ENCODE results near the gene HEPACAM. TPM values are rescaled to one million over a fixed set of nuclear protein-coding genes. Genes with fewer than 3 reads are reported as not detected.
"Not testable (repeated sequence)": the region's sequence is repeated elsewhere in the genome, so short reads cannot be mapped to it uniquely, and the experiment has no call there.

Gene HEPACAM, protein sequence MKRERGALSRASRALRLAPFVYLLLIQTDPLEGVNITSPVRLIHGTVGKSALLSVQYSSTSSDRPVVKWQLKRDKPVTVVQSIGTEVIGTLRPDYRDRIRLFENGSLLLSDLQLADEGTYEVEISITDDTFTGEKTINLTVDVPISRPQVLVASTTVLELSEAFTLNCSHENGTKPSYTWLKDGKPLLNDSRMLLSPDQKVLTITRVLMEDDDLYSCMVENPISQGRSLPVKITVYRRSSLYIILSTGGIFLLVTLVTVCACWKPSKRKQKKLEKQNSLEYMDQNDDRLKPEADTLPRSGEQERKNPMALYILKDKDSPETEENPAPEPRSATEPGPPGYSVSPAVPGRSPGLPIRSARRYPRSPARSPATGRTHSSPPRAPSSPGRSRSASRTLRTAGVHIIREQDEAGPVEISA
- total RNA-seq = not detected

DNA sequence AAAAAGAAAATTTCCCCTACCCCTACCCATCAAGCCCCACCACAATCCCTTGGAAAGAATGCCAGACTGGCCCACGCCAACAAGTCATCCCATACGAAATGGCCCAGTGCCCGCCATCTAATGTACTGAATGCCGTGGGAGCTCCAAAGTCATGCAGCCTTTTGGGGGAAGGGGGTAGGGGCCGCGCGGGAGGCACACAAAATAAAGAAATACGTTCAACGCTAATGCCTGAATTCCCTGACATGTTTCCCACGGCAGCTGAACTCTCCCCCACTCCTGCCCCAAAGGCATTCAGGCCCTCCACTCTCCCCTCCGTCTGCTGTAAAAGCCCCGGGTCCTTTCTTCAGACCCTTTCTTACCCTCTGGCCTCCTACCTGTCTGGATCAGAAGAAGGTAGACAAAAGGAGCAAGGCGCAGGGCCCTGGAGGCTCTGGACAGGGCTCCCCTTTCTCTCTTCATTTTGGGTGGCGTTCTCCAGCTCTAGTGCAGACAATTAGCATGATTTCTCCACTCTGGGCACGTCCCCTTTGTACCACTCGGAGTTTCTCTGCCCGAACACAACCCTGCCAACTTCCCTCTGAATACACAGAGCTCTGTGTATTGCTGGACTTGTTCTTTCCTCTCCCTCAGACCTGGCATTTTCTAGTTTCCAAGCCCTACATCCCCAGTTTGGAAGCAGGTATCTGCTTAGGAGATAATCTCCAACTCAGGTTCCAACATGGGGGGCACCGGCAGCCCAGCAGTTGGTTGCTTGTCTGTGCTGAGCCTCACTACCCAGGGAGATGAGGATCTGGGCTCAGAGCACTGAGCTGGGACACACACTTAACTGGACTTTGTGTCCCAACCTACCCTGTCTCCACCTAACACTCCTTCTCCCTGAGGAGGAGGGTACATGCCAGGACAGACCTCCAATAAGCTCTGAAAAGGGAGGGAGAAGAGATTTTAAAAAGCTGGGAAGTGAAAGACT is at the start of gene HEPACAM:
TSS of gene HEPACAM (minus strand) at position 500 of the 967 bp plus-strand sequence. CDS start at position 459, 41 bp downstream.
- Mint-ChIP-seq H3K27me3 (peaks cover 8% of the 10 kb centered on the region), H3K36me3 (no peaks in the 10 kb centered on the region), H3K4me3 (no peak within 1 kb of the TSS), H3K4me1 (peaks cover 4% of the 10 kb centered on the region), H3K27ac (no peak within 1 kb of the TSS), H3K9me3 (no peaks in the 10 kb centered on the region)
- POLR2A ChIA-PET = interaction anchor here (1.1 to 1.6 kb wide), 2 partner anchors 18 kb away, joined by 3 to 6 read pairs; partner anchors contain the start of gene CCDC15
- no peak for DNase-seq
- no peak for ATAC-seq (ENCODE audit: low read depth)

DNA sequence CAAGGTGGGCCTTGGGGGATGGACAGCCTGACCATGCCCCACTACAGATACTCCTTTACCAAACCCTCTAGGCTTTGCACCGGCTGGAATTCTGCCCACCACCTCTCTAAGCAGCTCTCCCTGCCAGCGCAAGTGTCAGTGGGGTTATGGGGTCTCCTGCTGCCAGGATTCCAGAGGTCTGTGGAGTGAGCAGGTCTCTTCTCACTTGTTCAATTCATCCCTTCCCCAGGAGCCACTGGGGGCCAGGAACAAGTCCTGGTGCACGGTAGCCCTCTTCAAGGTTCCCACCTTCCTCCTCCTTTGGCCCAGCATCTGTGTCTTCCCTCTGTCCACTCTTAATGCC is 48.6 kb upstream of the HEPACAM start:
- H3K27me3 Mint-ChIP-seq = no peaks in the 10 kb centered on the region
- H3K4me3 Mint-ChIP-seq = no peak overlapping the region
- no peak overlapping the region for H3K27ac Mint-ChIP-seq
- ATAC-seq (ENCODE audit: low read depth) (no peak), DNase-seq (no peak)
- H3K4me1 Mint-ChIP-seq = peaks cover 3% of the 10 kb centered on the region
- POLR2A ChIA-PET = no interaction called here
- H3K9me3 Mint-ChIP-seq = peaks cover 22% of the 10 kb centered on the region
- peaks cover 57% of the 10 kb centered on the region for H3K36me3 Mint-ChIP-seq

DNA sequence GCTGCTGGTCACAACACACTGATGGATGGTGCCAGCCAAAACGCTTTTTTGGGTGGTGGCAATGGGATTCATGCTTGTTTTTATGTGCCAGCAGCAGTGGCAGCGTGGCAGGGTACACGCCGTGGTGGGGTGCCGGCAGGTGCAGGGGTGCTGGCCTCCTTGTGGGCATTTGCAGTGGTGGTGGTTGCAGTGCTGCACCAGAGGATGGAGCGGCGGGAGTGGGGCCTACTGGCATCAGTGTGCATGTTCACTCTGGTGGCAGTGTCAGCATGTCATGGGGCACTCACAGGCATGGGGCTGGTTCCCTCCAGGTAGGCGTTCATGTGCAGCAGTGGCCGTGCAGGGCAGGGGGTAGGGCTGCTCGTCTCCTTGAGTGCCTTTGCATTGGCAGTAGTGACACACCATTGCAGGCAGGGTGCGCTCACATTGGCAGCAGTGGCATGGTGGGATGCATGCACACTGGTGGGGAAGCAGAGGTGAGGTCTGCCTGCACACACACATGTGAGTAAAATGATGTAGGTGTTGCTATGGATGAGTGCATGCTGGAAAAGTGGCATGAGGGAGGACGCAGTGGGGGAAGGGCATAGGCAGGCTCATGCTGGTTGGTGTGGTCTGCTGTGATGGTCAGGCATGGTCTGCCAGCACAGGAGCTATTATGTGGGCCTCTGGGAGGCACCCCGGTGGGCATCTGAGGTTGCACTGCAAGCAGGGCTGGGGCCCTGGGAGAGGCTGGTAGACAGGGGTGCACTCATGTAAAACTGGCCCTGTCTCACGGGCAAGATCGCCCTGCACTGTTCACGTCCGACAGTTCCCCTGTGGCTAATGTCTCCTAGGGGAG is 48.0 kb upstream of the HEPACAM start:
- no peak overlapping the region for H3K4me3 Mint-ChIP-seq
- H3K9me3 Mint-ChIP-seq = peaks cover 24% of the 10 kb centered on the region
- H3K27ac Mint-ChIP-seq = no peak overlapping the region
- peaks cover 3% of the 10 kb centered on the region for H3K4me1 Mint-ChIP-seq
- H3K27me3 Mint-ChIP-seq = no peaks in the 10 kb centered on the region
- ATAC-seq (ENCODE audit: low read depth) (no peak), DNase-seq (no peak)
- POLR2A ChIA-PET = no interaction called here
- H3K36me3 Mint-ChIP-seq = peaks cover 60% of the 10 kb centered on the region

DNA sequence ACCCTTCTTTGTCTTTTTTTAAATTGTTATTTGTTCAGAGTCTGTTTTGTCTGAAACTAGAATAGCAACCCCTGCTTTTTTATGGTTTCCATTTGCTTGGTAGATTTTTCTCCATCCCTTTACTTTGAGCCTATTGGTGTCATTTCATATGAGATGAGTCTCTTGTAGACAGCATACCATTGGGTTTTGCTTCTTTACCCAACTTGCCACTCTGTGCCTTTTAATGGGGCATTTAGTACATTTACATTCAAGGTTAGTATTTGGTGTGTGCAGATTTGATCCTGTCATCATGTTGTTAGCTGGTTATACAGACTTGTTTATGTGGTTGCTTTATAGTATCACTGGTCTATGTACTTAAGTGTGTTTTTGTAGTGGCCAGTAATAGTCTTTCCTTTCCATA is 46.2 kb upstream of the HEPACAM start:
- ATAC-seq (ENCODE audit: low read depth) = no peak
- H3K27me3 Mint-ChIP-seq = no peaks in the 10 kb centered on the region
- POLR2A ChIA-PET = no interaction called here
- no peak for DNase-seq
- H3K4me1 Mint-ChIP-seq = peaks cover 3% of the 10 kb centered on the region
- H3K9me3 Mint-ChIP-seq = peaks cover 25% of the 10 kb centered on the region
- no peak overlapping the region for H3K27ac Mint-ChIP-seq
- no peak overlapping the region for H3K4me3 Mint-ChIP-seq
- H3K36me3 Mint-ChIP-seq = peaks cover 64% of the 10 kb centered on the region

DNA sequence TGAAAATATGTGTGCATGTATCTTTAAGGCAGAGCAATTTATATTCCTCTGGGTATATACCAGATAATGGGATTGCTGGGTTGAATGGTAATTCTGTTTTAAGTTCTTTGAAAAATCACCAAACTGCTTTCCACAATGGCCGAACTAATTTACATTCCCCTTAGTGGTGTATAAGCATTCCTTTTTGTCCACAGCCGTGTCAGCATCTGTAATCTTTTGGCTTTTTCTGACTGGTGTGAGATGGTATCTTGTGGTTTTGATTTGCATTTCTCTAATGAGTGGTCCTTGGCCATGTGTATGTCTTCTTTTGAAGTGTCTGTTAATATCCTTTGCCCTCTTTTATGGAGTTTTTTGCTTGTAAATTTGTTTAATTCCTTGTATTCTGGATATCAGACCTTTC is 42.5 kb upstream of the HEPACAM start:
- ATAC-seq (ENCODE audit: low read depth) = no peak
- DNase-seq = no peak
- H3K27ac Mint-ChIP-seq = no peak overlapping the region
- H3K27me3 Mint-ChIP-seq = no peaks in the 10 kb centered on the region
- POLR2A ChIA-PET = no interaction called here
- H3K4me3 Mint-ChIP-seq = no peak overlapping the region
- peaks cover 25% of the 10 kb centered on the region for H3K9me3 Mint-ChIP-seq
- peaks cover 3% of the 10 kb centered on the region for H3K4me1 Mint-ChIP-seq
- H3K36me3 Mint-ChIP-seq = peaks cover 55% of the 10 kb centered on the region

DNA sequence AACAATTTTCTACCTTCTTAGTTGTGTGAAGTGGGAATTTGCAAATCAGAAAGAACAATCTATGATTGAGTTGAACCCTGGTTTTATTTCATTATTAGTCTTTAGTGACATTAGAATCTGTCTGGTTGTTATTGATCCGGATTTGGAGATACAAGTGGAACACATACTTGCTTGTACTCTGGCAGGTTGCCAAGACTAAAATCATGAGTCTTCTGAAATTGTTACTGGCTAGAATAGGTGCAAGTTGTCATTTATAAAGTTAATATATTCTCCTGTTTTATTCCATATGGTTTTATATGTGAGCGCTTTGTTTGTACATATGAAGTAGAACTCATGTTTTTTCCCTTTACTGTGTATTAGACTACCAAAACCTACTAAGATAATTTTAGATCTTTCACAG is 41.2 kb upstream of the HEPACAM start:
- DNase-seq = no peak
- peaks cover 20% of the 10 kb centered on the region for H3K9me3 Mint-ChIP-seq
- peaks cover 42% of the 10 kb centered on the region for H3K36me3 Mint-ChIP-seq
- peaks cover 3% of the 10 kb centered on the region for H3K4me1 Mint-ChIP-seq
- H3K27me3 Mint-ChIP-seq = no peaks in the 10 kb centered on the region
- no peak overlapping the region for H3K4me3 Mint-ChIP-seq
- H3K27ac Mint-ChIP-seq = no peak overlapping the region
- POLR2A ChIA-PET = no interaction called here
- ATAC-seq (ENCODE audit: low read depth) = no peak

DNA sequence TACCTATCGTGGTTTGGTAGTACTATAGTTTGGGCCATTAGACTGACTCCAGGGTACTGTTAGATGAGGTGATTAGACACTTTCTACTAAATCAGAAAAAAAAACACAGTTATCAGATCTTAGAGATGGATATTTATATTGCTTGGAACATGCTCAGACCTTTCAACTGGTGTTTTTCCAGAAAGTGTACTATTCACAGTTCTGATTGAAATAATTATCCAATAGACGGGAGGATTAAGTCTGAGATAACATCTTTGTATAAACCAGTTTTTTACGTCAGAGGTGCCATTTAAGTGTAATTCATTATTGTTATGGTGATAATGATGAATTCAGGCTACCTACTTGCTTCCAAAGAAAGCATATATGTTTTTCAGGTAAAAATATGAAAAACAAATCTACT is 40.7 kb upstream of the HEPACAM start:
- no peak overlapping the region for H3K27ac Mint-ChIP-seq
- H3K9me3 Mint-ChIP-seq = peaks cover 18% of the 10 kb centered on the region
- ATAC-seq (ENCODE audit: low read depth) (no peak), DNase-seq (no peak)
- POLR2A ChIA-PET = no interaction called here
- peaks cover 3% of the 10 kb centered on the region for H3K4me1 Mint-ChIP-seq
- no peak overlapping the region for H3K4me3 Mint-ChIP-seq
- no peaks in the 10 kb centered on the region for H3K27me3 Mint-ChIP-seq
- peaks cover 37% of the 10 kb centered on the region for H3K36me3 Mint-ChIP-seq

DNA sequence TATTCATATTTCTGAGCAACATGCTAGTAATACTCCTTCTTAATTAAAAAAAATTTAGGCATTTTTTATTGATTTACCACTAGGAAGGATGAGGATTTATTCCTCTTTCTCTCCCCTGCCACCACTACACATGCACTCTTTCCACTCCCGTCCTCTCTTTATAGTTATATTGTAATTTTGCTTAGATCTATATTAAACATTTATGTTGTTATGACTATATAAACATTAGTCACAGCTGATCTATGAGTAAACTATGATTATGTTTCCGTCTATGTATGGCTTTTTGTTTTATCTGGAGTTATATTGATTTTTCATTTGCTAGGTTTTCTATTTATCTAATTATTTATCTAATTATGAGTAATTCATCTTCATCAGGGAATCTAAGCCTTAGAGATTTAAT is 36.0 kb upstream of the HEPACAM start:
- ATAC-seq (ENCODE audit: low read depth) = no peak
- Mint-ChIP-seq H3K9me3 (no peaks in the 10 kb centered on the region), H3K4me3 (no peak overlapping the region), H3K36me3 (peaks cover 8% of the 10 kb centered on the region), H3K27ac (no peak overlapping the region), H3K27me3 (no peaks in the 10 kb centered on the region), H3K4me1 (no peaks in the 10 kb centered on the region)
- no peak for DNase-seq
- POLR2A ChIA-PET = no interaction called here

DNA sequence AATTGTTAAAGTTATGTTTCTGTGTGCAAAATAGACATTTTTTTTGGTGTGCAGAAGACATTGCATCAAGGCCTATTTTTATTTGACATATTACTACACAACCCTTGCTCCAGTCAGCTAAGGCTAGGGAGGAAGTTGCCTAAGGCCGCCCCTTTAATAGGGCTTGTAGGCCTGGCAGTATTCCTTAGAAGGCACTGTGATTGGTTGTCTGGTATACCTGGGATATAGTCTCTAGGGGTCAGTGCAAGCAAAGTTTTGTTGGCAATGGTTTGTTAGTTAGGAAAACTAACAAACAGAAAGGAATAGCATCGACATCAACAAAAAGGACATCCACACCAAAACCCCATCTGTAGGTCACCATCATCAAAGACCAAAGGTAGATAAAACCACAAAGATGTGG is 35.1 kb upstream of the HEPACAM start:
- Mint-ChIP-seq H3K9me3 (no peaks in the 10 kb centered on the region), H3K27ac (no peak overlapping the region), H3K27me3 (no peaks in the 10 kb centered on the region), H3K36me3 (peaks cover 5% of the 10 kb centered on the region), H3K4me3 (no peak overlapping the region), H3K4me1 (no peaks in the 10 kb centered on the region)
- POLR2A ChIA-PET = no interaction called here
- DNase-seq (no peak), ATAC-seq (ENCODE audit: low read depth) (no peak)

DNA sequence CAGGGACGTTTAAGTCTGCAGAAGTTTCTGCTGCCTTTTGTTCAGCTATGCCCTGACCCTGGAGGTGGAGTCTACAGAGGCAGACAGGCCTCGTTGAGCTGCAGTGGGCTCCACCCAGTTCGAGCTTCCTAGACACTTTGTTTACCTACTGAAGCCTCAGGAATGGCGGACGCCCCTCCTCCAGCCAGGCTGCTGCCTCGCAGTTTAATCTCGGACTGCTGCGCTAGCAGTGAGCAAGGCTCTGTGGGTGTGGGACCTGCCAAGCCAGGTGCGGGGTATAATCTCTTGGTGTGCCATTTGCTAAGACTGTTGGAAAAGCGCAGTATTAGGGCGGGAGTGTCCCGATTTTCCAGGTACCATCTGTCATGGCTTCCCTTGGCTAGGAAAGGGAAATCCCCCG is 32.4 kb upstream of the HEPACAM start:
- POLR2A ChIA-PET, DNase-seq, H3K4me3 Mint-ChIP-seq: not testable (repeated sequence)

DNA sequence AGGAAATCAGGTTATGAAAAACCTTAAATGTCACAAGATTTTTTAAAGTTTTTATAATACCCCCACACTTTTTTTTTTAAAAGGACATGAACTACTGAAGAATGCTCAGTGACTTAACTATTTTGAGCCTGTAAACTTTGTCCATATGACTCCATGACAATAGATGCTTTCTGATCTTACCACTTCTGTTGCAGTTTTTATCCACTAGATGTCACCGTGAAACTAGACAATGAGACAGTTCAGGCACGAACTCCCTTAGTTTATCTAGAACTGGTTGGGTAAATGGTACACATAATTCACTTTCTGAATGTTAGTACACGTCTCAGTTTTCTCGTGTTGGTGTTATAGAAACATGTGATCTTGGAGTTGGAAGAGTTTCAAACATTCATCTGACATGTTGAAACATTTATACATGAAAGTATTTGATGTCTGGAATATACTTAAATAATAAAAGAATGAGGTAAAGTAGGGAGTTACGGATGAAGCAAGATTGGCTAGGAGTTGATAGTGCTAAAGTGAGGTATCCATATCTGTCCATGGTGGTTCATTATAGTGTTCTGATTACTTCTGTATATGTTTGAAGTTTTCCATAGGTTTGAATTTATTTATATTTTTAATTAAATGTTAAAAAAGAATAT is 26.2 kb upstream of the HEPACAM start:
- H3K4me3 Mint-ChIP-seq = no peak overlapping the region
- H3K27ac Mint-ChIP-seq = no peak overlapping the region
- no peaks in the 10 kb centered on the region for H3K9me3 Mint-ChIP-seq
- DNase-seq (no peak), ATAC-seq (ENCODE audit: low read depth) (peak; percentile 88)
- H3K36me3 Mint-ChIP-seq = peaks cover 6% of the 10 kb centered on the region
- POLR2A ChIA-PET = no interaction called here
- no peaks in the 10 kb centered on the region for H3K4me1 Mint-ChIP-seq
- no peaks in the 10 kb centered on the region for H3K27me3 Mint-ChIP-seq

More for the DNA sequence above, 32.4 kb upstream of the HEPACAM start:
- H3K27me3 Mint-ChIP-seq; H3K36me3 Mint-ChIP-seq; ATAC-seq (ENCODE audit: low read depth); H3K4me1 Mint-ChIP-seq; H3K27ac Mint-ChIP-seq; H3K9me3 Mint-ChIP-seq: not testable (repeated sequence)

DNA sequence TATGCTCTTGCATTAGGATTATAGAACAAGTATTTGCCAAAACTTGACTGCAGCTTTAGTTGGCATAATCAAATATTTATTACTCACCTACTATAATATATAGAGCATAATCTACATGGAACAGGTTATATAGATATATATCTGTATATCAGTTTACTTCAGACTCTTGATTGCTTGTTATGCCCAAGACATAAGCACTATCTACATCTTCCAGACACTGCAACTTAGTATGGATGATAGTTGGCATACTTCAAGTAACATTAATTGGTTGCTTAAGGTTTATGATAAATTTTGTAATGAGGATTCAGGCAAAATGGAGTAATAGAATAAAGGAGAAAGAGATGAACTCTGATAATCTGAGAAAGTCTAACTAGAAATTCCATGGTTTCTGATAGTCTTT is 19.2 kb upstream of the HEPACAM start:
- no peak for ATAC-seq (ENCODE audit: low read depth)
- POLR2A ChIA-PET = interaction anchor here (2.1 to 2.7 kb wide), 3 partner anchors 11 to 34 kb away, joined by 14 to 20 read pairs (median 15); no protein-coding TSS in a partner anchor
- H3K36me3 Mint-ChIP-seq = peaks cover 4% of the 10 kb centered on the region
- no peak overlapping the region for H3K4me3 Mint-ChIP-seq
- no peak overlapping the region for H3K27ac Mint-ChIP-seq
- H3K27me3 Mint-ChIP-seq = no peaks in the 10 kb centered on the region
- peaks cover 7% of the 10 kb centered on the region for H3K4me1 Mint-ChIP-seq
- no peak for DNase-seq
- no peaks in the 10 kb centered on the region for H3K9me3 Mint-ChIP-seq

DNA sequence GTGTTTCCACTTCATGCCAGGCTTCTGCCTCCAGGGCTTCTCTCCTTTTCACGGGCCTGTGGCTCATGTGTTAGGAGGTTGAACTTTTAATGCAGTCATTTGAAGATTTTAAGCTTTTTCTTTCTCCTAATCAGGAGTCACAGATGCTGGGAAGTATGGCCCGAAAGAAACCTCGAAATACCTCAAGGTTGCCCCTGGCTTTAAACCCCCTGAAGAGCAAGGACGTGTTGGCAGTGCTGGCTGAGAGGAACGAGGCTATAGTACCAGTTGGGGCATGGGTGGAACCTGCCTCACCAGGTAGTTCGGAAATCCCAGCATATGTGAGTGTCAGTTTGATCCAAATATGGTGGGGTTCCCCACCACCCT is 18.7 kb upstream of the HEPACAM start:
- no peak overlapping the region for H3K27ac Mint-ChIP-seq
- peaks cover 4% of the 10 kb centered on the region for H3K36me3 Mint-ChIP-seq
- H3K4me1 Mint-ChIP-seq = peaks cover 10% of the 10 kb centered on the region
- no peaks in the 10 kb centered on the region for H3K9me3 Mint-ChIP-seq
- H3K27me3 Mint-ChIP-seq = no peaks in the 10 kb centered on the region
- ATAC-seq (ENCODE audit: low read depth) (no peak), DNase-seq (no peak)
- POLR2A ChIA-PET = interaction anchor here (1.1 to 2.7 kb wide), 6 partner anchors 11 to 281 kb away, joined by 3 to 20 read pairs (median 14); partner anchors contain the start of genes SIAE, SPA17 and TMEM218
- H3K4me3 Mint-ChIP-seq = no peak overlapping the region
